ENCODE results near the gene NAA80.
"Not testable (repeated sequence)": the region's sequence is repeated elsewhere in the genome, so short reads cannot be mapped to it uniquely, and the experiment has no call there.

Gene NAA80

GRCh38 chr3:50319894-50320625, 20.9 kb upstream of the NAA80 start:
- H3K36me3 ChIP-seq (ENCODE audit: control insufficient read depth, insufficient read depth, low read length, severe bottlenecking), result peaks cover 28% of the 10 kb centered on the region
- peak overlapping the region; percentile 84 for H3K4me3 ChIP-seq (ENCODE audit: low read length)
- no peaks in the 10 kb centered on the region for H3K9me3 ChIP-seq (ENCODE audit: control insufficient read depth, low read length)
- DNase-seq (ENCODE audit: low read depth), result no peak
- peak overlapping the region; percentile 88 for H3K9ac ChIP-seq (ENCODE audit: low read length)
- no peaks in the 10 kb centered on the region for H3K27me3 ChIP-seq (replicated peaks; ENCODE audit: control insufficient read depth, insufficient read depth, low read length)
- H3K4me1 ChIP-seq (ENCODE audit: control insufficient read depth, insufficient read depth, low read length), result peaks cover 16% of the 10 kb centered on the region

DNA sequence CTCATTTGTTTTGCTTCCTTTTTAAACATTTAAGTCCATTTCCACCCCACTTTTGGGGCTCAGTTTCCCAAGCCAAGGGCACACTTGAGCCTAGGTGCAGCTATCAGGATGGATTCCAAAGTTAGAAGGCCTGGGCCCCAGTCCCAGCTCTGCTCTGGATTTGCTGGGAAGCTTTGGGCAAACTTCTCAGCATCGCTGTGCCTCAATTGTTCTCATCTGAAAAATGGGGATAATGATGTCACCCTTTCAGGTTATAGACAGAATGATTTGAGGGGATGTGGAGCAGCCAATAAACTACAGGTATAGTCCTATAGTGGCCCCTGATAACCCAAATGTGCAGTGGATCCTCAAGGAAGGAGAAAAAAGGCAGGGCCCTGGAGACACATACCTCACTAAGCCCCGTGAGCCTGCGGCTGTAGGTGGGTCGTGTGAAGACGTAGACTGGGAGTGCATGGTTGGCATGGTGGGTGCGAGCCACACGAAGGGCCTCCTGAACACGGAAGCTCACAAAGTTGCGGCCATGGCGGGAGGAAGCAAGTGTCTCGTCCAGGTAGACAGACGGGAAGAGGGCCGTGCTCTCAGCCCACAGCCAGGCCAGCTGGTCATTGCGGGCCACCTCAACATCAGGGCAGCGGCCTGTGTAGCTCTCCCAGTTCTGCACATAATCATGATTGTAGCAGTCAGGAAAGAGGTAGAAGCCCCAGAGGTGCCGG, 20.1 kb upstream of the NAA80 start:
- no peaks in the 10 kb centered on the region for H3K9me3 ChIP-seq (ENCODE audit: control insufficient read depth, low read length)
- H3K4me3 ChIP-seq (ENCODE audit: low read length), result no peak overlapping the region
- H3K9ac ChIP-seq (ENCODE audit: low read length), result no peak overlapping the region
- H3K36me3 ChIP-seq (ENCODE audit: control insufficient read depth, insufficient read depth, low read length, severe bottlenecking), result peaks cover 28% of the 10 kb centered on the region
- no peak for DNase-seq (ENCODE audit: low read depth)
- peaks cover 19% of the 10 kb centered on the region for H3K4me1 ChIP-seq (ENCODE audit: control insufficient read depth, insufficient read depth, low read length)
- no peaks in the 10 kb centered on the region for H3K27me3 ChIP-seq (replicated peaks; ENCODE audit: control insufficient read depth, insufficient read depth, low read length)

- H3K4me3 ChIP-seq (ENCODE audit: low read length), result no peak overlapping the region
- no peak for DNase-seq (ENCODE audit: low read depth)
These were observed 19.4 kb upstream of the NAA80 start for GRCh38 chr3:50318615-50319014.

GRCh38 chr3:50318163-50318562, 19.0 kb upstream of the NAA80 start:
- H3K9me3 ChIP-seq (ENCODE audit: control insufficient read depth, low read length), result no peaks in the 10 kb centered on the region
- H3K36me3 ChIP-seq (ENCODE audit: control insufficient read depth, insufficient read depth, low read length, severe bottlenecking), result peaks cover 28% of the 10 kb centered on the region
- no peak for DNase-seq (ENCODE audit: low read depth)
- peaks cover 31% of the 10 kb centered on the region for H3K4me1 ChIP-seq (ENCODE audit: control insufficient read depth, insufficient read depth, low read length)
- H3K27me3 ChIP-seq (replicated peaks; ENCODE audit: control insufficient read depth, insufficient read depth, low read length), result no peaks in the 10 kb centered on the region
- H3K9ac ChIP-seq (ENCODE audit: low read length), result no peak overlapping the region
- H3K4me3 ChIP-seq (ENCODE audit: low read length), result no peak overlapping the region

More at GRCh38 chr3:50318615-50319014, 19.4 kb upstream of the NAA80 start:
- no peaks in the 10 kb centered on the region for H3K9me3 ChIP-seq (ENCODE audit: control insufficient read depth, low read length)
- no peaks in the 10 kb centered on the region for H3K27me3 ChIP-seq (replicated peaks; ENCODE audit: control insufficient read depth, insufficient read depth, low read length)
- peaks cover 28% of the 10 kb centered on the region for H3K36me3 ChIP-seq (ENCODE audit: control insufficient read depth, insufficient read depth, low read length, severe bottlenecking)
- peaks cover 26% of the 10 kb centered on the region for H3K4me1 ChIP-seq (ENCODE audit: control insufficient read depth, insufficient read depth, low read length)
- H3K9ac ChIP-seq (ENCODE audit: low read length), result no peak overlapping the region

GRCh38 chr3:50317300-50317699, 18.1 kb upstream of the NAA80 start:
- H3K4me3 ChIP-seq (ENCODE audit: low read length), result no peak overlapping the region
- no peaks in the 10 kb centered on the region for H3K9me3 ChIP-seq (ENCODE audit: control insufficient read depth, low read length)
- peaks cover 28% of the 10 kb centered on the region for H3K36me3 ChIP-seq (ENCODE audit: control insufficient read depth, insufficient read depth, low read length, severe bottlenecking)

DNA sequence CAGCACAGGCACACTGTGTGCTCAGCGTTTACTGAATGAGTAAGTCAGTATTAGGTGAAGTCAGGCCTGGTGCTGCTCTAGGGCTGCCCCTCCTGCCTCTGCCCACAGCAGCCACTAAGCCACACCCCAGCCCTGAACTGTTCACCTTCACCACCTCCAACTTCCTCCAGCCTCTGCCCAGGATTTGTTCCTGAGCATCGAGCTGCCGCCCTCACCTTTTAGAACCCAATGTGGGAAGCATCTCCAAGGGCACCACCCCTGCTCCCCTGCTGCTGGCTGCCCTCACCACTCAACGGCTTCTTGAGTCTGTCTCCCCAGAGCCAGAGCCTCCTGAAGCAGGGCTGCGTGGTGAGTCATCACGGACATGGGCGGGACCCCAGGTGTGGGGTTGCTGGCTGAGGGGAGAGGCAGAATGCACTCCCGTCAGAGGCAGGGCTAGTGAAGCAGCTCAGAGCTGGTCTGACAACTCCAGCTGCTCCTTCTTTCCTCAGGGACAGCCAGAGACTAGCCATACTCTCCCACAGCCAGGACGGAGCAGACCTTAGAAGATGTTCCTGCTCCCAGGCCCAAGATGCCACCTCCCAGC, 17.5 kb upstream of the NAA80 start:
- Histone ChIP-seq H3K9ac (ENCODE audit: low read length) (no peak overlapping the region), H3K27me3 (replicated peaks; ENCODE audit: control insufficient read depth, insufficient read depth, low read length) (no peaks in the 10 kb centered on the region), H3K4me1 (ENCODE audit: control insufficient read depth, insufficient read depth, low read length) (peaks cover 25% of the 10 kb centered on the region), H3K4me3 (ENCODE audit: low read length) (no peak overlapping the region), H3K36me3 (ENCODE audit: control insufficient read depth, insufficient read depth, low read length, severe bottlenecking) (peaks cover 28% of the 10 kb centered on the region), H3K9me3 (ENCODE audit: control insufficient read depth, low read length) (no peaks in the 10 kb centered on the region)
- no peak for DNase-seq (ENCODE audit: low read depth)

More at GRCh38 chr3:50317300-50317699, 18.1 kb upstream of the NAA80 start:
- H3K27me3 ChIP-seq (replicated peaks; ENCODE audit: control insufficient read depth, insufficient read depth, low read length), result no peaks in the 10 kb centered on the region
- no peak for DNase-seq (ENCODE audit: low read depth)
- H3K9ac ChIP-seq (ENCODE audit: low read length), result no peak overlapping the region
- peaks cover 31% of the 10 kb centered on the region for H3K4me1 ChIP-seq (ENCODE audit: control insufficient read depth, insufficient read depth, low read length)

- Histone ChIP-seq H3K9me3 (ENCODE audit: control insufficient read depth, low read length) (no peaks in the 10 kb centered on the region), H3K4me1 (ENCODE audit: control insufficient read depth, insufficient read depth, low read length) (peaks cover 17% of the 10 kb centered on the region), H3K36me3 (ENCODE audit: control insufficient read depth, insufficient read depth, low read length, severe bottlenecking) (peaks cover 28% of the 10 kb centered on the region), H3K27me3 (replicated peaks; ENCODE audit: control insufficient read depth, insufficient read depth, low read length) (no peaks in the 10 kb centered on the region), H3K9ac (ENCODE audit: low read length) (no peak overlapping the region), H3K4me3 (ENCODE audit: low read length) (no peak overlapping the region)
- no peak for DNase-seq (ENCODE audit: low read depth)
These were observed 15.6 kb upstream of the NAA80 start for GRCh38 chr3:50314816-50315215.

DNA sequence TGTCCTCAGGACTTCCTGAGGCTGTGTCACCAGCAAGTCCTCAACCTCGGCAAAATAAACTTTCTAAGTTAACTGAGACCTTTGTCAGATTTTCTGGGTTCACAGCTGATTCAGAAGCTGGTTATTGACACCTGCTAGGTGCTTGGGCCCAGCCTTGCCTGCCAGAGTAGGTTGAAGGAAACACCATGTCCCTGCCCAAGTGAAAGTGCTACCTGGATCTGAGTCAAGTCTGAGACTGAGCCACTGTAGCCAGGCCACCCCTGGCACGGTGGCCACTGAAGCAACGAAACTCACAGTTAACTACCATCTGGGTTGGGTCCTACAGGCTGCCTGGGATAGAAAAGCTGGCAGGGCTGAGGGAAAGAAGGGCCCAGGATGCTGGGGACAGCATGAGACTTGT, 15.1 kb upstream of the NAA80 start:
- no peak for DNase-seq (ENCODE audit: low read depth)

GRCh38 chr3:50312041-50312440, 12.8 kb upstream of the NAA80 start:
- H3K4me3 ChIP-seq (ENCODE audit: low read length); H3K9me3 ChIP-seq (ENCODE audit: control insufficient read depth, low read length); H3K36me3 ChIP-seq (ENCODE audit: control insufficient read depth, insufficient read depth, low read length, severe bottlenecking); DNase-seq (ENCODE audit: low read depth); H3K9ac ChIP-seq (ENCODE audit: low read length); H3K27me3 ChIP-seq (replicated peaks; ENCODE audit: control insufficient read depth, insufficient read depth, low read length): not testable (repeated sequence)
- peaks cover 15% of the 10 kb centered on the region for H3K4me1 ChIP-seq (ENCODE audit: control insufficient read depth, insufficient read depth, low read length)

More for the DNA sequence above, 15.1 kb upstream of the NAA80 start:
- no peak overlapping the region for H3K9ac ChIP-seq (ENCODE audit: low read length)
- H3K9me3 ChIP-seq (ENCODE audit: control insufficient read depth, low read length), result no peaks in the 10 kb centered on the region
- H3K27me3 ChIP-seq (replicated peaks; ENCODE audit: control insufficient read depth, insufficient read depth, low read length), result no peaks in the 10 kb centered on the region
- H3K36me3 ChIP-seq (ENCODE audit: control insufficient read depth, insufficient read depth, low read length, severe bottlenecking), result peaks cover 26% of the 10 kb centered on the region
- H3K4me3 ChIP-seq (ENCODE audit: low read length), result no peak overlapping the region
- peaks cover 15% of the 10 kb centered on the region for H3K4me1 ChIP-seq (ENCODE audit: control insufficient read depth, insufficient read depth, low read length)

DNA sequence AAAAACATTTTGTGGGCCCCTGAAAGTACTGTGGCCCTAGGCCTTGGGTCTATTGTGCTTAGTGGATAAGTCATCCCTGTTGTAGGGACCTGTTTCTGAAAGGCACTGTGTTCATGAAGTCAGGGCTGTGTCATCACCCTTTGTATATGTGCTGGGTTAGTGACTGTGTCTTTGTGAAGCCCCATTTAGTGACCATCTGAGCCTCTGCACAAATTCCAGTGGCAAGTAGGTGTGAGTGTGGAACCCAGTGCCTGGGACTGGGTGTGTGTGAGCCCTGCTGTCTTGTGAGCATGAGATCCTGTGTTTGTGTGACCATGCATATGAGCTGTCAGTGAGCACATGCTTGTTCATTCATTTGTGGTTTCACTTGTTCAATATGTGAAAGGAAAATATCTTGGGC, 5.4 kb upstream of the NAA80 start:
- H3K4me1 ChIP-seq (ENCODE audit: control insufficient read depth, insufficient read depth, low read length), result peaks cover 10% of the 10 kb centered on the region
- no peak overlapping the region for H3K9ac ChIP-seq (ENCODE audit: low read length)
- no peak overlapping the region for H3K4me3 ChIP-seq (ENCODE audit: low read length)
- no peaks in the 10 kb centered on the region for H3K9me3 ChIP-seq (ENCODE audit: control insufficient read depth, low read length)
- no peaks in the 10 kb centered on the region for H3K27me3 ChIP-seq (replicated peaks; ENCODE audit: control insufficient read depth, insufficient read depth, low read length)
- DNase-seq (ENCODE audit: low read depth), result no peak
- H3K36me3 ChIP-seq (ENCODE audit: control insufficient read depth, insufficient read depth, low read length, severe bottlenecking), result no peaks in the 10 kb centered on the region

DNA sequence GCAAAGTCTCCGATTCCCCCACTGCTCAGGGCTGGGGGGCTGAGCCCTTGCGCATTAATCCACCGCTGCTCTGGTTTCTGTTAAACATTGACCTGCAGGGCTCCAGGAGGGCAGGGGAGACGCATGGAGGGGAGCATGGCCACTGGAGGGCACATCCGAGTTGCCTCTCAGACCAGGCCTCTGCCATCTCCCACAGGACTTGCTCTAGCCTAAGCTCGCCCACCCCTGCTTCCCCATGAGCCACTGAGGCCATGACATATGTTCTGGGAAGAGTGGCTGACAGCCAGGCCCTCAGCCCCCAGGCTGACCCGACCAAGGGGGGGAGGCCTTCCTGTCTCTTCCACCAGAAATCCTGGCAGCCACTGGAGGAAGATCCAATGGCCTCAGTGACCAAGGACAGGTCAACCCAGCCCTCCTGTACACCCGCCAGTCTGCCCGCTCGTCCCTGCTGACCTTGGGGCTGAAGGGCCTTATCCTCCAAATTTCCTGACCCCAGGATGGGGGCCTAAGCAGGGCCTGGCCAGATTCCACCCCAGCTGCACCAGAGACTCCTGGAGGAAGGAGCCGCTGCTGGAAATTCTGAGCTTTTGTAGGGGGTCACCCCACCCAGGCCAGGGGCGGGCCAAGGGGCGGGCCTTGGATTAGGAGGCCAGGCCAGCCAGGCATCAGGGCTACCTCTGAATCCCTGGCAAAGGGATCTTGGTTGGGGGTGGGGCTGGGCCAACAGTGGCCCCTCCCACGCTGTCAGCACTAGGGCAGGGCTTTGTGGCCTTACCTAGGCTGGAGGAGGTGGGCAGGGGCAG, 4.0 kb upstream of the NAA80 start, which contains the start of gene HYAL1:
Gene HYAL1, minus strand, starts transcription at position 562 of the 803 bp plus-strand sequence. CDS start 618 bp downstream, outside the sequence.
- Histone ChIP-seq H3K4me3 (ENCODE audit: low read length) (no peak within 1 kb of the TSS), H3K9me3 (ENCODE audit: control insufficient read depth, low read length) (no peaks in the 10 kb centered on the region), H3K27me3 (replicated peaks; ENCODE audit: control insufficient read depth, insufficient read depth, low read length) (no peaks in the 10 kb centered on the region), H3K36me3 (ENCODE audit: control insufficient read depth, insufficient read depth, low read length, severe bottlenecking) (no peaks in the 10 kb centered on the region), H3K4me1 (ENCODE audit: control insufficient read depth, insufficient read depth, low read length) (peaks cover 18% of the 10 kb centered on the region), H3K9ac (ENCODE audit: low read length) (peak within 1 kb of the TSS; percentile 25)
- DNase-seq (ENCODE audit: low read depth), result no peak

Data from adipocyte (in vitro differentiated cells).